ENCODE data around the gene PLEKHA7. TPM values are rescaled to one million over a fixed set of nuclear protein-coding genes. Genes with fewer than 3 reads are reported as not detected.
"Not testable (repeated sequence)": the region's sequence is repeated elsewhere in the genome, so short reads cannot be mapped to it uniquely, and the experiment has no call there.

Gene PLEKHA7
- total RNA-seq, 1 donor from 2014 or later: 18.2 TPM

GRCh38 chr11:16963316-16963876, 50.8 kb downstream of the PLEKHA7 start:
- H3K9me3 Mint-ChIP-seq: no peaks in the 10 kb centered on the region
- H3K36me3 Mint-ChIP-seq (ENCODE audit: low read depth): no peaks in the 10 kb centered on the region
- no peak overlapping the region for H3K27ac Mint-ChIP-seq (ENCODE audit: unreplicated experiment)
- H3K27me3 Mint-ChIP-seq (ENCODE audit: low read depth): peaks cover 5% of the 10 kb centered on the region
- no peaks in the 10 kb centered on the region for H3K4me1 Mint-ChIP-seq
- DNase-seq (ENCODE audit: low read depth, low spot score): no peak
- no peak for TF ChIP-seq CTCF (conservative IDR thresholded peaks at IDR 0.05)
- no peak overlapping the region for H3K4me3 Mint-ChIP-seq

DNA sequence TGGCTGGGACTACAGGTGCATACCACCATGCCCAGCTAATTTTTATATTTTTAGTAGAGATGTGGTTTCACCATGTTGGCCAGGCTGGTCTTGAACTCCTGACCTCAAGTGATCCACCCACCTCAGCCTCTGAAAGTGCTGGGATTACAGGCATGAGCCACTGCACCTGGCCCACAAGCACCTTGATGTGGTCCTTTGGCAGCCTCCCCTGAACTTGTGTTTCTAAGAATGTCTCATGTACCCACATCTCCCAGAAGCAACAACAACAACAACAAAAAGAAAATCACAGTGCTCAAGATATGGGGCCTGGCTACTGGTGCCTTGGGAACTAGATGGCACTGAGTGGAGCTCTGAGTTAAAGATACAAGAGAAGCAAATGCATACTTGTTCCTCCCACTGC, 51.6 kb downstream of the PLEKHA7 start:
- not testable (repeated sequence) for H3K36me3 Mint-ChIP-seq (ENCODE audit: low read depth); H3K9me3 Mint-ChIP-seq; DNase-seq (ENCODE audit: low read depth, low spot score); H3K27ac Mint-ChIP-seq (ENCODE audit: unreplicated experiment); H3K4me3 Mint-ChIP-seq; H3K27me3 Mint-ChIP-seq (ENCODE audit: low read depth); H3K4me1 Mint-ChIP-seq

DNA sequence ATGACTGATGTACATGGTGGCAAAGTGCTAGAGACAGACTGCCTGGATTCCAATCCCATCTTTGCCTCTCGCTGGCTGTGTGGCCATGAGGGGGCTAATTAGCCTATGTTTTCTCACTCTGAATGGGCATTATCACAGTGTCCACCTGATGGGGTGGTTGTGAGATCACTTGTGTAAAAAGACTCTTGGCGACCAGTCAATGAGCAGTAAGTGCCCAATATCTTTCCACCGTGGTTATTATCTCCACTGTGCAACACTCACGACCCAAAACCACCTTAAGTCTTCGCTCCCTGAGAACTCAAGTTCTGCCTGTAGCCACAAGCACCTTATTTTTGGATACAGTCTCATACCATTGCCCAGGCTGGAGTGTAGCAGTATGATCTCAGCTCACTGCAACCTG, 52.1 kb downstream of the PLEKHA7 start:
- H3K9me3 Mint-ChIP-seq: no peaks in the 10 kb centered on the region
- H3K36me3 Mint-ChIP-seq (ENCODE audit: low read depth): no peaks in the 10 kb centered on the region
- no peak for DNase-seq (ENCODE audit: low read depth, low spot score)
- no peak overlapping the region for H3K27ac Mint-ChIP-seq (ENCODE audit: unreplicated experiment)
- TF ChIP-seq CTCF (conservative IDR thresholded peaks at IDR 0.05): no peak
- no peak overlapping the region for H3K4me3 Mint-ChIP-seq
- no peaks in the 10 kb centered on the region for H3K4me1 Mint-ChIP-seq
- H3K27me3 Mint-ChIP-seq (ENCODE audit: low read depth): peaks cover 5% of the 10 kb centered on the region

DNA sequence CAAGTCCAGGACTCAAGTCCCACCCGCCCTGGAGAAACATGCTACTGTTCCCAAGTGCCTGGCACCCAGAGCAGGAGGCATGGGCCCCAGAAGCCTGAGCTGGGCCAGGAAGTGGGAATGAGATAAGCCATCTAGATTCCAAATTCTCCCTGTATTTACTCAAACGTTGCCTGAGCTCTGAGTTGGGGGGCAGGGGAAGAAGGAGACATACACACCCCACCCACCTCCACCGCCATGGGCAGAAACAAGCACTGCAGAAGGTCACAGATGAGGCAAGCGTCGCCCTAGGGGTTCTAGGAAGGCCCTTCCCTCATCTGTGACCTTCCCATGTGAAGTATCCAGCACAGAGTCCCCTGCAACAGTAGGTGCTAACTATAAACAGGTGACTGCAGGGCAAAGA, 54.0 kb downstream of the PLEKHA7 start:
- no peaks in the 10 kb centered on the region for H3K36me3 Mint-ChIP-seq (ENCODE audit: low read depth)
- no peak for DNase-seq (ENCODE audit: low read depth, low spot score)
- H3K4me1 Mint-ChIP-seq: no peaks in the 10 kb centered on the region
- no peak for TF ChIP-seq CTCF (conservative IDR thresholded peaks at IDR 0.05)
- H3K4me3 Mint-ChIP-seq: no peak overlapping the region
- no peaks in the 10 kb centered on the region for H3K9me3 Mint-ChIP-seq
- H3K27ac Mint-ChIP-seq (ENCODE audit: unreplicated experiment): no peak overlapping the region
- peaks cover 5% of the 10 kb centered on the region for H3K27me3 Mint-ChIP-seq (ENCODE audit: low read depth)

DNA sequence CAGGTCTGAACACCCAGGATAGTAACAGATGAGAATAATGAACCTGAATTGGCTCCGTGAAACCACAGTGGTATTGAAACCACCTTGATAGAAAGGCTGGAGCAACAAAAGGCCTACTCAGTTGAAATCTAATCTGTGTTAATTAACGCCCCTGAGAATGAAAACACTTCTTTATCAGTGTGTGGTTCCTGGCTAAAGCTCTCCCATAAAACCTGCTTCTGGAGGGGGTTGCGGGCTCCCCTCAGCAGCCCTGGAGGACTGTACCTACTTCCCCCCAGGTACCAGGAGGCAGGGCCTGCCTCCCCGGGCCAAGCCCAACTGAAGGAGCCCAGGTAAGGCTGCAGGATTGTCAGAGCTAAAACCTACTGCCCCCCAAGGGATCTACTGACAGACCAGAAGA, 54.6 kb downstream of the PLEKHA7 start:
- Mint-ChIP-seq H3K27me3 (ENCODE audit: low read depth) (peaks cover 5% of the 10 kb centered on the region), H3K4me1 (no peaks in the 10 kb centered on the region), H3K27ac (ENCODE audit: unreplicated experiment) (no peak overlapping the region)

DNA sequence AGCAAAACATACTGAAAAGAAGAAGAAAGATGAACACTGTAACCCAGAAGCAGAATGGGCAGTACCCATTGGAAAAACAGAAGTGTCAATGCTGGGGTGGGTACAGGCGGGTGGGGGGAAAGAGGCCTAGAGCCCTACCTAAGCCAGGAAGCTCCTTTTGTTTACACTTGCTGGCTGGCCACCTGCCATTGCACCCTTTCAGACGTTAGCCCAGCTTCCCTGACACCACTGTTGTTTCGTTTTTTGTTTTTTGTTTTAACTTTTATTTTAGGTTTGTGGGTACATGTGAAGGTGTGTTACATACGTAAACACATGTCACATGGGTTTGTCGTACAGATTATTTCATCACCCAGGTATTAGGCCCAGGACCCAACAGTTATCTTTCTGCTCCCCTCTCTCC, 55.4 kb downstream of the PLEKHA7 start:
- peaks cover under 1% of the 10 kb centered on the region for H3K27me3 Mint-ChIP-seq (ENCODE audit: low read depth)
- no peak for TF ChIP-seq CTCF (conservative IDR thresholded peaks at IDR 0.05)
- H3K9me3 Mint-ChIP-seq: no peaks in the 10 kb centered on the region
- no peaks in the 10 kb centered on the region for H3K4me1 Mint-ChIP-seq
- no peak overlapping the region for H3K27ac Mint-ChIP-seq (ENCODE audit: unreplicated experiment)
- DNase-seq (ENCODE audit: low read depth, low spot score): no peak
- H3K4me3 Mint-ChIP-seq: no peak overlapping the region
- no peaks in the 10 kb centered on the region for H3K36me3 Mint-ChIP-seq (ENCODE audit: low read depth)

More for the DNA sequence above, 54.6 kb downstream of the PLEKHA7 start:
- Mint-ChIP-seq H3K9me3 (no peaks in the 10 kb centered on the region), H3K36me3 (ENCODE audit: low read depth) (no peaks in the 10 kb centered on the region), H3K4me3 (no peak overlapping the region)
- no peak for TF ChIP-seq CTCF (conservative IDR thresholded peaks at IDR 0.05)
- DNase-seq (ENCODE audit: low read depth, low spot score): no peak
